Hepatic stellate cell (primary cell): ENCODE data around the gene EPHB6.

Source experiments
- DNase-seq: peaks from one replicate; pipeline ENCODE4 v3.0.0; 2011; ENCODE audit warnings: low spot score

The EPHB6 gene, protein sequence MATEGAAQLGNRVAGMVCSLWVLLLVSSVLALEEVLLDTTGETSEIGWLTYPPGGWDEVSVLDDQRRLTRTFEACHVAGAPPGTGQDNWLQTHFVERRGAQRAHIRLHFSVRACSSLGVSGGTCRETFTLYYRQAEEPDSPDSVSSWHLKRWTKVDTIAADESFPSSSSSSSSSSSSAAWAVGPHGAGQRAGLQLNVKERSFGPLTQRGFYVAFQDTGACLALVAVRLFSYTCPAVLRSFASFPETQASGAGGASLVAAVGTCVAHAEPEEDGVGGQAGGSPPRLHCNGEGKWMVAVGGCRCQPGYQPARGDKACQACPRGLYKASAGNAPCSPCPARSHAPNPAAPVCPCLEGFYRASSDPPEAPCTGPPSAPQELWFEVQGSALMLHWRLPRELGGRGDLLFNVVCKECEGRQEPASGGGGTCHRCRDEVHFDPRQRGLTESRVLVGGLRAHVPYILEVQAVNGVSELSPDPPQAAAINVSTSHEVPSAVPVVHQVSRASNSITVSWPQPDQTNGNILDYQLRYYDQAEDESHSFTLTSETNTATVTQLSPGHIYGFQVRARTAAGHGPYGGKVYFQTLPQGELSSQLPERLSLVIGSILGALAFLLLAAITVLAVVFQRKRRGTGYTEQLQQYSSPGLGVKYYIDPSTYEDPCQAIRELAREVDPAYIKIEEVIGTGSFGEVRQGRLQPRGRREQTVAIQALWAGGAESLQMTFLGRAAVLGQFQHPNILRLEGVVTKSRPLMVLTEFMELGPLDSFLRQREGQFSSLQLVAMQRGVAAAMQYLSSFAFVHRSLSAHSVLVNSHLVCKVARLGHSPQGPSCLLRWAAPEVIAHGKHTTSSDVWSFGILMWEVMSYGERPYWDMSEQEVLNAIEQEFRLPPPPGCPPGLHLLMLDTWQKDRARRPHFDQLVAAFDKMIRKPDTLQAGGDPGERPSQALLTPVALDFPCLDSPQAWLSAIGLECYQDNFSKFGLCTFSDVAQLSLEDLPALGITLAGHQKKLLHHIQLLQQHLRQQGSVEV

DNA sequence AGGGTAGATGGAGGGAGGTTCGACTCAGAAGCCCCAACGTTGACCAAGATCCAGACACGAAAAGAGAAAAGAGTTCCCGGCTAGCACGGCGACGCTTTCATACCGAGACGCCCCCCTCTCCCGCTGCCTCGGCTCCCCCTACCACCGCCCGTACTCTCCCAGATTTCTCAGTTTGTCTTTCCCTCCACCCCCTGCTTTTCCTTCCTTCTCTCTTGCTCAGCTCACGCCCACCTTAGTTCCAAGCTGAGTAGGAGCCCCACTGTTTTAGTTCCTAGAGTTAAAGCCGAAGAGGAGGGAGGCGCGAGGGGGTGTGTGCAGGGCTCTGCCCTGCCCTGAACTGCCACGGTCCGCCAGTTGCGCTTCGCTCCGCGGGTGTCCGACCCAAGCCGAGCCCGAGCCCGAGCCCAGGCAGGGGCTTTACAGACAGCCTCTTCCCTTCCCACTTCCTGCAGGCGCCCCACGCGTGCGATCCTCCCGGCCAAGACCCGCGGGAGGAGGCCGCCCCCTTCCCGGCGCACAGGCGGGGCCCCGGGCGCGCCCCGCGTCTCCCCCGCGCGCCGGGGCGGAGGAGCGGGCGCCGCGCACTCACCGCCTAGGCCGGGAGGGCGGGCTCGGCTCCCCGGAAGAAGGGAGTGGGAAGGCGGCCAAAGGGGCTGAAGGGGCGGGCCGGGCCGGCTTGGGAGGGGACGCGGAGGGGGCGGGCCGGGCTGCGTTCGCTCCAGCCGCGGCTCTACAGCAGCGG is at the start of gene EPHB6:
EPHB6 (plus strand) TSS at position 705 of the 742 bp plus-strand sequence. CDS start 8,152 bp downstream, outside the sequence.
- DNase-seq: peak; percentile 44

DNA sequence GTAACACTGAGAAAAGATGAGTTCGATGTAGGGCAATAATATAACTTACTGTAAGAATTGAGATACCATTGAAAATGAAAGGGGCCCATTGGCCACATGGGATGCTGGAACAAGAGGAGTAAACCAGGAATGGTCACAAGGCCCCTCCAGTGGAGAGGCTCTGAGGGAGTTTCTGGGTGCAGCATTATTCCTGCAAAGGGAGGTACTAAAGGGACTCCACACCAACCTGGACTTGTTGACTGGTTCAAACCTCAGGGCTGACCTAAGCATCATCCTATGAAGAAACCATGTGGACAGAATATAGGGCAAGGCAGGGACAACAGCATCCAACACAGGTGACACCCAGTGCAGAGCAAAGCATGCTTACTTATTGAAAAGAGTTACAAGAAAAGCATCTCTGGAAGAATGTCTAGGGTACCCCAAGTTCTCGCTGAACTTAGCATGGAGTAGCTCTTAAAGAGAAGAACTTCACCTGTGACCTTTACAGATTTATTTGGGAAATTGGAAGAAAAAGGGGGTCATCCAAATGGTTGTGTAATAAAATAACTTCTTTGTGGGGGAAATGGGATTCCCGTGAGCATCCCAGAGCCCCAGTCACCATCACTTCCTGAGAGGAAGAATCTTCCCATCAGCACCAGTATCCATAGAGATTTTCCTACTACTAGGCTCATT is 49.4 kb upstream of the EPHB6 start:
- DNase-seq: no peak

DNA sequence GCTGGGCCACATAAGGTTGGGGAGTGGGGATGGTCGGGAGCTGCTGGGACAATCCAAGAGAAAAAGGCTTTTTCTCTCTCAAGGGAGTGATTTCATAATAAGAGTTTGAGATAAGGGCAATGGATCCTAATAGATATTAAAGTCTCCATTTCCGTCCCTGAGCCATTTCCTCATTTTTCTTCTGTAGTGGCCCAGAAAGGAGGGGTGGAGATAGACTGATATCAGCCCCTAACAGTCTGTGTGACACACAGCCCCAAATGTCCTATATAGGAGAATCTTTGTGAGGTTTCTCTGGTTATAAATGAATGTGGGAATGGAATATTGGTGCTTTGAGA is 48.9 kb upstream of the EPHB6 start:
- no peak for DNase-seq

DNA sequence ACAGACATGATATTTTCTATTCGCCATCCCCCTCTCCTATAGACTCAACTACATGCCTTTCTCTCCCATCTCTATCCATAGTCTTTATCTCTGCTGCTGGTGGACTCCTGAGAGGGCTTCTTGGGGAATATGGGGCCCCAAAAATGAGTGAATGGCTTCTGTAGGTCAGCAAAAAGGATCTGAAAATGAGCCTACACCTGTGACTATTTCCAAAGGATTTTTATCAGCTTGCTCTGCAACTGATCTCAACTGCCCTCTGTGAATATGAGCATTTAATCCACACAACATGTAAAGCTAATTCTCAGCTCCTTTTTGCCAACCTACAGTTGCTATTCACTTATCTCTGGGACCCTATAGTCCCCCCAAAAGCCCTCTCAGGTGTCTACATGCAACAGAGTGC is 47.9 kb upstream of the EPHB6 start:
- DNase-seq: no peak

DNA sequence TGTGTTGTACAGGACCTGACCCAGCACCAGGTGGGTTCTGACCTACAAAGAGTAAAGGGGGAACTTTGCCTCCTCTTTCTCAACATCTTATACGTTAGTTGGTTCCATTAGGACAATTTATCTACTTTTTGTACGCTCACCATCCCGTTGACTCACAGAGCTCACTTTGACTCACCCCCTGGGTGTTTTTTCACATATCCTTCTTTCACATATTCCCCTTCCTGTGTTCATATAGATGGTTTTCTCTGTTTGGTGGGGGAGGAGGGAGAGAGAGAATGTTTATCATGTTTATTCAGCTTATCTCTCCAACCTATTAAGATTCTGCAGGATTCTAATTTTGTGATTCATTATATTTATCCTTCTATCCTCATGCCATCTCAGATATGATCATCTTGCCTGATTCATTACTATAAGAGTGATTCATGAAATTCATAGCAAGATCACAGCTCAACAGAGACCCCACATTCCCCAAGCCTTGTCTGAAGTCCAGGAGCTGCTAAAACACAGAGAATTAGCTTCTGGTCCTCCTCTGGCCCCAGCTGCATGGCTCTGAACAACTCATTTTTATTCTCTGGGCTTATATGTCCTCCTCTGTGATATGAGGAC is 46.9 kb upstream of the EPHB6 start:
- no peak for DNase-seq

DNA sequence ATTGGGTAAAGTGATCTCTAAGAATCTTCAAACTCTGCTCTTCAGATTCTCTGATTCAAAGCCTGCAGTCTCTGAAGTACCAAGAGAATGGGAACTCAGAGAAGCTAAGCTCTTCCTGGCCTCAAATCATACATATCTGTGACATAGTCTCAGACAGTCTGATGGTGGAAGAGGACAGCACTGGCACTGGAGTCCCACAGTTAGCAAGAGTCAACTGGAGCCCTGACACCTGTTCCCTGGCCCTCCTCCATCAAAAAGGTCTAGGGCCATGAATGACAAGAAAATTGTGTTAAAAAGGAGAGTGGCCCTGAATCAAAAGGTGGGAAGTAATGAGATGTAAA is 46.4 kb upstream of the EPHB6 start:
- DNase-seq: no peak

DNA sequence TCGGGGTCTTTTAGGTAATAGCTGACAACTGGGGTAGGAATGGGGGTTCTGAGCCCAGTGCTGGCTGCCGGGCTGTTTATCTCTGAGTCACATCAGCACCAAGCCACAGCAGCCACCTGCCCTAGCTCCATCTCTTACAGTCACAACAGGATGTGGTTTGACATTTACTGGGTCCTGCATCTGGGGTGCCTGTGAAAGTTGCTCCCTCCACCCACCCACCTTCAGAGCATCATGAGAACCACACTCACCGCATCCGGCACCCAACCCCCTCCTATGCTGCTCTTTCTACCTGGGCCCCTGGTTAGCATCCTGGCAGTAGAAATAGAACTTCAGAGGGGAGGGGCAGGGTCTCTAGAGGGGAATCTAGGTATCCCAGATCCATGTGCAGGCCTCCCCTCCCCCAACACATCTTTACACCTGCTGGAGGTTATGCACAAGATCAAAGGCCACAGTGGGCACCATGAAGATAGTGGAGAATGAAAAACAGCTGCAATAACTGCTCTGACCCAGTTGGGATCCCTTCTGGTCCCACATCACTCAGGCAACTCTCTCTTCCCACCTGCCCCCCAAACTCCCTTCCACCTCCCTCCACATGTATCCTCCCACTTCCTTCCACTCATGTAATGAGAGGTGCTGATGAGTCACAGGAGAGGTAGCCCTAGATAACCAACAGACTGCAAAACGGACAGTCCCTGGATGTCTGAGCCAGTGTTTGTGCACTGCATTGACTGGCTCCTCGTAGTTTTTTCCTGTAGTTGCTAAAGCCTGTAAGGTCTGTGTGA is 45.9 kb upstream of the EPHB6 start:
- DNase-seq: no peak

DNA sequence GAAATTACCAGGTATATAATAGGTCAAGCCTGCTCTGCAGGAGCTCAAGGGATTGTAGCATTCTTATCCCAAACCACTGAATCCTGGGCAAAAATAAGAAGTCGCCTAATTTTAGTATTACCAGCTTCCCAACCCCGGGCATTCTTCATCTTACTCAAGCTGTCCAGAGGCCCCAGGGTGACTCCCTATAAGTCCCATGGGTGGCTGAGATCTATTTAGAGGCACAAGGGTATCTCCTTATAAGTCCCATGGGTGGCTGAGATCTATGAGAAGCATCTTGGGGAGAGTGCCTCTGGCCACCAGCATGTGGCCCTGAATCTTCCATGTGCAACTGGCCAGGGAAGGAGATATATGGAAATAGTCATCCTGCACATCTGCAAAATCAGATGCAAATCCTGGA is 45.2 kb upstream of the EPHB6 start:
- DNase-seq: no peak

DNA sequence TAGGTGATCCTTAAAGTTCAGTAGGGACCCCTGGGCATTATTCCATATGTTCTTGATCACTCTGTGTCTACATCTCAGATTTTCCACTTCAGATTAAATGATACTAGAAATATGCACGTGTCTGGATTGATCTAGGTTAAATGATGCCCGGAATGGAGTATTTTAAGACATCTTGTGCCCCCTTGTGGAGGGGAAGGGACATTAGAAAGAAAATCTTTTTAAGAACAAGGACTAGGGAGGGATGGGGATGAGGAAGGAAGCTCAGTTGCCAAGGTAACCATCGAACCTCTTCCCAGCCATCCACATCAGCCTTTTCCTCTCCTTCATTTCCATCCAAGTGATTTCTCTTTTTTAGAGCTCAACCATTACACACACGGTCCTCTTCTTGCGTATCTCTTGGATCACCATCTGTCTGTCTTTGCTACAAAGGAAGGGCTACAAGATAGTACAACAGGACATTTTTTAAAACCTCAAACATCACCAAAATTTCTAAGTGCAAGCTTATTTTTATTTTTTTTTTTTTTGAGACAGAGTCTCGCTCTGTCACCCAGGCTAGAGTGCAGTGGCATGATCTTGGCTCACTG is 43.6 kb upstream of the EPHB6 start:
- DNase-seq: no peak

DNA sequence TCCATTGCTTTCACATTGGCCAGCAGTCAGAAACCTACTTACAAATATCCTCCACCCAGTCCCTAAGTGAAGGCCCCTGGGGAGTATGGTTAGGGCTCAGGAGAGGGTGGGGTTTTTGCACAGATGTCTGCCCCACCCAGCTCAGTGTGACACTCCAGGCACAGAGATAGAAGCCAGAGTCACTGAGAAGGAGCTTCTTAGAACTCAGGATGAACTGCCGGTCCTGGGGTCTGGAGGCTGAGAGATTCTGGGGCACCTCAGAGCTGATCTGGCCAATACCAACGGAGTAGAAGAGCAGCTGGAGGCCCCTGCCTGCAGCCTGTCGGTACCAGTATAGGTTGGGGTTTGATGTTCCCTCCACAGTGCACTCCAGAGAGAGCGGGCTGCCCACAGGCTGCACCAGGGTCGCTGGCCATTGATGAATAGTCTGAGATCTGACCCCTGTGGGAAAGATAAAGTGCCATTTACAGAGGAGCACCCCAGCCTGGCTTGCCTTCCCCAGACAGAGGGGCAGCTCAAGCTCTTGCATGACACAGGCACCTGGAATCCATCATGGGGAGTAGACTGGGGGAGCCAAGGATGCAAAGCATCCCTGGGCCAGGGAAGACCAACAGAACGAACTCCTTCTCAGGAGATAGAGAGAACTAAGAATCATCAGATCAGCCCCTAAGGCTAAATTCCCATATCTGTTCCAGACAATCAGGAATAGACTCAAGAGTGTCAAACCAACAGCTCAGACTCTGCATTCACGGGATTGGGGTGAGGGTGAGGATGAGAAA is 42.2 kb upstream of the EPHB6 start:
- DNase-seq: no peak

DNA sequence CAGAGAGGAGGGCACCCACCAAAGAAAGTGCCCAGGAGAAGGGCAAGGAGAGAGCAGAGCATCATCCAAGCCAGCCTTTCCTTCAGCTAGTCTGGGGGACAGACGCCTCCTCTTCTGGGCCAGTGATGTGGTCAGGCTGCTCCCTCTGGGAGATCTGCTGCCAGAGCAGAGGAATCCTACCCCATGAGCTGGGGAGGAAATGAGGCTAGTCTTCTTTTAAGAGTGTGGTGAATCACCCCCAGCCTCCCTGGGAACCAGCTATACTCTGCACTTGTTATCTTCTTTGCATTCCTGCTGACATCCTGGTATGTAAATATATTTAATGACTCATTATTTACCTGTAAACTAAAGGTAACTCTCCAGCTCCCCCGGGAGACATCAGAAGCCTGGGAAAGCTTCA is 41.6 kb upstream of the EPHB6 start:
- peak; percentile 67 for DNase-seq

DNA sequence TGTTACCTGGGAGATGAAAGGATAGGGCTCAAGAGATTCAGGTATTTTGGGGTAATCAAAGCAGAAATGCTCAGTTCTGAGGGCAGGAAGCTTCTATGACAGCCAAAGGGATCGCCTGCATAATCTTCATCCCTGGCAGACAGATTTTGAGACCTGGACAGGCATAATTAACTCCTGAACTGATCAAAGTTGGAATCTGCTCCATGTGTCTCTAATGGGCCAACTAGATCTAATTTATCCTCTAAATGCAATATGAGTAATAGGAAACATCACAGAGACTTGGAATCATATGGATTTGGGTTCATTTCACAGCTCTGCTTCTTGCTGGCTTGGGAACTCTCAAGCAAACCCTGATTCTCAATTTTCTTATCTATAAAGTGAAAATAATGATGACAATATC is 41.2 kb upstream of the EPHB6 start:
- DNase-seq: no peak

DNA sequence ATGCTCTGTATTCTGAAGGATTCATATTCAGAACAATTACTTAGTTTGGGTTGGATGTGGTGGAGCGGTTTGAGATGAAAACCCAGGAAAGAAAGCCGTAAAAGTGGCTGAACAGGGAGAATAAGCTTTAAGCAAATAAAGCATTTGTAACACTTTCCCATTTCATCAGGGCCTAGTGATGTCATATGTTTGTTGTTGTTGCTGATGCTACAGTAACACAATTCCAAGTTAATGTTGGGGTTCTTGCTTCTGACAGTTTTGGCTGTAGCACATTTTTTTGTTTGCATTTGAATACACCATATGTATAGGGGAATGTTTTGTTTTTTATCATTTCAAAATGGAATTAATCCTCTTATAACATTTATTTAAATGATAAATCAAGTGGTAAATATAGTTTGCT is 40.4 kb upstream of the EPHB6 start:
- no peak for DNase-seq

DNA sequence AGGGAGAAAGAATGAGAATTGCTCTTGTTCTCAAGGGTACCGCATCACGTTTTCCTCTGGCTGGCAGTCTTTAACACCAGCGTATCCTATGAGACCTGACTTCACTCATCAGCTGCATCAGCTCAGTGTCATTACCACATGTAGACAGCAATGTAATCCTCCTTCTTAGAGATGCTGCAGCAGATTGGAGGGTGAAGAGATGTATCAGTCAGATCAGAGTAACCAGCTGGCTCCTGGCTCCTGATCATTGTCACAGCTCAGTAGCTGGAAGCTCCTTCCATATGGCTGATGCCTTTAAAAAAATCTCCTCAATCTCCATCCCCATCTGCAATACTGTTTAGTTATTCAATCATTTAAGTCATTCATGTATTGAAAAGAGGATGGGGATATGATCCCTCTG is 39.7 kb upstream of the EPHB6 start:
- DNase-seq: no peak

DNA sequence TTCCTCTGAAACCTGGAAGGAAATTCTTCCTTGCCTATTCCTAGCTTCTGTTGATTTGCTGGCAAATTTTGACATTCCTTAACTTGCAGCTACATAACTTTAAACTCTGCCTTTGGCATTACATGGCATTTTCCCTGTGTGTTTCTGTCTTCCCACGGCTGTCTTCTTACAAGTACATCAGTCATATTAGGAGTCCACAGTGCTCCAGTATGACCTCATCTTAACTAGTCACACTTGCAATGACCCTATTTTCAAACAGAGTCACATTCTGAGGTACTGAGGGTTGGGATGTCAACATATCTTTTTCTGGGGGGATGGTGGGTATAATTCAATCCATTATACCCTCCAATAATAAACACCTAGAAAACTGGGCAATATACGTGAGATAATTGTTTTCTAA is 37.4 kb upstream of the EPHB6 start:
- no peak for DNase-seq

DNA sequence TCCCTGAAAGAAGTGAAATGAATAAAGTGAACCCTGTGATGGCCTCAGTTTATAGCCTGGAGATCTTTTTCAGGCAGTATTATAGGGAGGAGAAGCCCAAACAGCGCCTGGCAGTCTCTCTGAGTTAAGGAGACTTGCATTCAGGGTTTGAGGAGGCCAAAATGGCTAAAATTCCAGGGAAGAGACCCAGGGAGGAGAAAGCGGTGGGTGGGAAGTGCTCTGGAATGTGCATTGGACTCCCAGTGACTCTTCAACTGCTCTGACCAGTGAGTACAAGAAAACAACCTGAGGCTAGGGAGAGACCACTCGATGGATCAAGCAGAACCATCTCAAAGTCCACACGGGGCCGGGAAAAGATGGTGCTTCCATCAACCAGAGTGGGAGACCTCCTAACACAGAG is 35.3 kb upstream of the EPHB6 start:
- DNase-seq: no peak

DNA sequence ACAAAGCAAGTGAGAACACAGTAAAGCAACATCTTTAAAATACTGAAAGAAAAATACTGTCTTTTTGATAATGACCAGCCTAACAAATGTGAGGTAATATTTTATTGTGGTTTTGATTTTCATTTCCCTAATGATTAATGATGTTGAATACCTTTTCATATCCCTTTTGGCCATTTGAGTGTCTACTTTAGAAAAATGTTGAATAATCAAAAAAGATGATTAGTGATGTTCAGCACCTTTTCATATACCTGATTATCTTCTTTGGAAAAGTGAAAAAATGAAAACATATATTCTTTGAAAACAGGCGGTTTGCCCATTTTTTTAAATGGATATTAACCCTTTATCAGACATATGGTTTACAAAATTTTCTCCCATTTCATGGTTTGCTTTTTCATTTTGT is 32.2 kb upstream of the EPHB6 start:
- no peak for DNase-seq

DNA sequence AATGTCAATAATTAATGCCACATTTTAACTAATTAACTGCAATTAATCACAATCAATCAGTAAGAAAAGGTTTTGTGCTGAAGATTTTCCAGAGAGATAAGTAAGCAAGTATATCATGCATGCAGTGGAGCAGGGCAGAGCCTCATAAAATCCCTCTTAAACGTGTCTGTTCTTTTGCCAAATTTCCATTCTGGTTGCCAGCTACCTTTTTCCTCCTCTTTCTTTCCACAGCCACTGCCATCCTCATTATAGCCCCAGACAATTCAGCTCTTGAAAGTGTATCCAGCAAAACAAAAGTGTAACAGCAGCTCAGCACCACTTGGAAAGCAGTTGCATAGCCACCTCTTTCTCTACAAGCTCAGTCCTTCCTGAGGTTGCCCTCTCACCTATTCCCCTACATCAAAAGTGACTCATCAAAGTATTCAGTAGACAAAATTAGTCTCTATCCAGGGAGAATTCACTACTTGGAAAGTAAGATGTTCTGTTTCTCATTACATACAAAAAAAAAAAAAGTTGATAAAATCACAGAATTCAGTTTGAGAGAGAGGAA is 26.9 kb upstream of the EPHB6 start:
- no peak for DNase-seq

DNA sequence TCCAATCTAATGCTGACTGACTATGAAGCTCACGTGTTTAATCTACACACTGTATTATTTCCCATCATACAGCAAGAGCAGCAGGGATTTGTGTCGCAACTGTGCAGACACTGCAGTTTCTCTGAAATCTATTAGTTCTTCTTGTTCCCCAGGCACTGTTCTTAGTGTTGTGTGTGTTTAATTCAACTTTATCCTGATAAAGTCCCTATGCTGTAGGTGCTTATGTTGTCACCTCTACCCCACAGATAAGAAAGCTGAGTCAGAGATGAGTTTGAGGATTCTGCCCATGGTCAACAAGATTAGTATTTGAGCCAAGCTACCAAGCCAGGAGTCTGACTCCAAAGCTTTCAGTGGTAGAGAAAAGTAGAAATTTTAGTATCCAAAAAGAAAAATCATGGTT is 22.5 kb upstream of the EPHB6 start:
- no peak for DNase-seq
